HG03103 (cell line): ENCODE results near the gene LRP1B.

Experiments used
- ATAC-seq: cut with Tn5 transposase; IDR thresholded peaks from one replicate; pipeline ENCODE4 v1.9.1; 2021; ENCODE audit warnings: low read depth; ENCODE audit not compliant: unreplicated experiment

Gene LRP1B

DNA sequence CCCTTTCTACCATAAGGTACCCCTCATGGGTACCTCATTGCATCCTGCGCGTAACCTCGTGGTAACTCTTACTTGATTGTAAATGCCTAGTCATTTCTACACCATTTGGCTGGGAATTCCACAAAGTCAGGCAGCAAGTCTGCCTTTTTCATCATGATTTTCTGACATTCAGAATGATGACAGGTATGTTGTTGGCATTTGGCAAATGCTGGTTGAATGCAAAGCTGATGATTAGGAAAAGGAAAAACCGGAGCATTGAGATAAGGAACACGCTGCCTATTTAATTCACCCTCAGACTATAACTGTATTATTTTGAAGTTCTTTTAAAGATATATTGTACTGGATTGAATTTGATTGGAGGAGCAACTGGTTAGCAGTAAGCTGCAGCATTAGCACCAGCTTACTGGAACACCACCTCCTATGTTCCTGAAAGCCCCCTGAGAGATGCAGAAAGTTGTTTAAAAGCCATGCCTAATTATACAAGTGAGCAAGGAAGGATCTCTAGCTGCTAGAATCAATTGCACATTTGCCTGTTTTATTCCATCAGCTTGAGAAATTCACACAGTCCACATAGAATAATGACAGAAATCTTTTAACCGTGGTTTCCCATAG is 520.1 kb downstream of the LRP1B start:
- ATAC-seq, result no peak

- no peak for ATAC-seq
Observed at GRCh38 chr2:141605163-141605562, 525.7 kb downstream of the LRP1B start.

DNA sequence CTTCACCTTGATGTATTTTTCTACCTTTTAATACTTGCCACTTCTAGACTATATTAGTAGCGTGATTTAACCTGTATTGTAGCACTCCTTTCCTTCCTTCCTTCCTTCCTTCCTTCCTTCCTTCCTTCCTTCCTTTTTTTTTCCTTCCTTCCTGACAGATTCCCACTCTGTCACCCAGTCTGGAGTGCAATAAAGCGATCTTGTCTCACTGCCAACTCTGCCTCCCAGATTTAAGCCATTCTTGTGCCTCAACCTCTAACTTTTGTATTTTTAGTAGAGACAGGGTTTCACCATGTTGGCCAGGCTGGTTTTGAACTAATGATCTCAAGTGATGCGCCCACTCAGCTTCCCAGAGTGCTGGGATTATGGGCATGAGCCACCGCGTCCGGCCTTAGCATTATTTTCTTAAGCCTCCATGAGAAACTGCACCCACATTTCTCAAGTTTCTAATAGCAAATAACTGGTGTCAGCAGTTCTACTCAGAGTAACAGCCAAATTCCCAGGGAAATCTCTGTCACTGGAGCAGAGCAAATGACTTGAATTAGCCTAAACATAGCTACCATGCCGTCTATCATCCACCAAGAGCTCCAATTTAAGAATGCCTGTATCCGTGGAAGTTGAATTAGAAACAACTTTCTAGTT is 529.2 kb downstream of the LRP1B start:
- no peak for ATAC-seq

GRCh38 chr2:141599721-141600120 is 531.1 kb downstream of the LRP1B start:
- ATAC-seq, result no peak

- ATAC-seq, result no peak
Observed at GRCh38 chr2:141598982-141599381, 531.8 kb downstream of the LRP1B start.

- no peak for ATAC-seq
Observed at GRCh38 chr2:141595316-141595920, 535.4 kb downstream of the LRP1B start.

DNA sequence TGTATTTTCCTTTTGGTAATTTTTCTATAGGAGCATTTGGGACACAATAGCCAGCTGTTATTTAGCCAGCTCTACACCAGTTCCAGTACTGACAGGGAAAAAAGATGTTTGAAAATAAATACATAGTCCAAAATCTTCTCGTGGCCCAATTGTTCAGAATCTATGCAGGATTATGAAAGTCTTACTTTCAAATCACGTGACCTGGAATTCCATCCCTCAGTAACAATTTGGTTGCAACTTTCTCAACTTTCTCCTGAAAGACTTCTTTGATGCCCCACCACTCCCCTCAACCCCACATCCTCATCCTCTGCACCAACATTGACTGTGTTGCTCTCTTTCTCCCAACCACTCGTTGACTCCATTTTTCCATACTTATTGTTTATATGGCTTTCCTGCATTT is 539.0 kb downstream of the LRP1B start:
- no peak for ATAC-seq

DNA sequence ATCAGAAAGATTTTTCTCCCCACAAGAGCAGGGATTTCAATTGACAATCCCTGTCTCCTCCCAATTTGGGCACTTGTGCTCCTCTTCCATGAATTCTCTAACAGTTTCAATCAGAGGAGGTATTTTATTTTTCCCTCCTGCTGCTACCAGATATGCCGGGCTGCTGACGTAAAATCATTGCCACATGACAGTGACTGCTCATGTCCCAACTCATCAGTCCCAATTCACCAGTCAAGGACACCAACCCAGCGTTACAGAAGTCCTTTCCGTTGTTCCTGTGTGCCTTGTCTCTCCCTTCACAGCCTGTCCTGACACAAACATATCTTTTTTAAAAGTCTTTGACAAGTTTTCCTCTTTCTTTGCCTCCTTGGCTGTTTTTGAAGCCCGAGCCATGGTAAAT is 540.2 kb downstream of the LRP1B start:
- ATAC-seq, result no peak

GRCh38 chr2:141589314-141589713 is 541.5 kb downstream of the LRP1B start:
- ATAC-seq, result no peak

DNA sequence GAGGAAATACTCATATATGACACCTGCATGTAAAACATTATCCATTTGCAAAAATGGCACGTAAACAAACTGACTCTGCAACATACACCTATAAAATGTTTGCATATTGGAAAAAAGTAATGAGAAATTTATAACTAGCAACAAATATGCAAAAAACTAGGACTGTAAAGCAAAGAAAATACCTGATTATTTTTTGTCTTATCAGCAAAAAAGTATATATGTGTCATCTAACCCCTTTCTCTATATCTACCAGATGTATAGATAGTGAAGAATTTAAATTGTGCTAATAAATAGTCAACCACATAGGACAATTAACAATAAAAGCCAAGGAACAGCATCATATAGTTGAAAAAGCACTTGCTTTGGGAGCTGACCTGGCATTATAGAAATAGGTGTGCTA is 543.8 kb downstream of the LRP1B start:
- no peak for ATAC-seq

DNA sequence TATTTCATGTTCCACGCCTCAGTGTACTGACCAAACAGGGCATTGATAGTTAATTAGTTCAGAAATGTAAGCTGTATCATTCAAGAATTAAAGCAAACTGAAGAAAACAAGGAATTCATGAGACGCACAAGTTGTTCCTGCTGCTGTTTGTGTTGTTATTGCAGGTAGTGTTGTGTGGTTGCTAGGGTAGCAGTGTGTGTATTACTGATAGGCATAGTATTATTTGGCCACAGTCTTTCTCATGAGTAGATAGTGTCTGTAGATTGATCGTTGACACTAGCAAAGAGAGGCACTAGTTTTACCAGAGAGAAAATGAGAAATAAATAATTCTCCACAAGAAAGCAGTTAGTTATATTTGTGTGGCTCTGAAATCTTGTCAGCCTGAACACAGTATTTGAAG is 548.6 kb downstream of the LRP1B start:
- ATAC-seq, result no peak

- no peak for ATAC-seq
Observed at GRCh38 chr2:141579071-141579470, 551.7 kb downstream of the LRP1B start.

GRCh38 chr2:141570474-141571131 is 560.2 kb downstream of the LRP1B start:
- ATAC-seq, result no peak

DNA sequence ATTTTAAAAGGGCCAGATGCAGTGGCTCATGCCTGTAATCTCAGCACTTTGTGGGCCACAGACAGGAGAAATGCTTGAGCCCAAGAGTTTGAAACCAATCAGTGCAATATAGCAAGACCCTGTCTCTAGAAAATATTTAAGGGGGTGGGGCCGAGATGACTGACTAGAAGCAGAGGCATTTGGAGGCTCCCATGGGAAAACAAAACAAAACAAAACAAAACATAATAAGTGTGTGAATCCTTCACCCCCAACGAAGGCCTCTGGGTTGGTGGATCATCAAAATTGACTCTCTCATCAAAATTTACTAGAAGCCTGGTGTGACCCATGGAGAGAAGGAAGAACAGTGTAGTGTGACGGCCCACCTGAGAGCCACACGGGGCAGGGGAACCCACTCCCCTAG is 560.9 kb downstream of the LRP1B start:
- no peak for ATAC-seq

GRCh38 chr2:141565597-141565996 is 565.2 kb downstream of the LRP1B start:
- no peak for ATAC-seq

DNA sequence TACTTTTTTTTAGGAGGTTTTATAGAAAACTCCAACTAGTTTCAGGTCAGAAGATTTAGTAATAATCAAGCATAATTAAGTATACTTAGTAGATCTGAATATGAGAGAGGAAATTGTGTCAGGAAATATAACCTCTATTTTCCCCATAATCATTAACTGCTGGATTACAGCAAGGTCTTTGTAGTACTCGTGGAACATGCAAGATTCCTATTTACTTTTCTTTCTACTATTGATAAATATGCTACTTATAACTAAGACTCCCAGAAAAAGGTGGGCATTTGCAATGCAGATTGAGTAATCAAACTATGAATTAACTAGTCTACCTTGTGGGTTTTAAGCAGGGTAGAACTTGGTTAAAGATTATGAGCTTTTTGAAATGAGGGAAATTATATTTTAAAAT is 570.1 kb downstream of the LRP1B start:
- no peak for ATAC-seq

- peak; percentile 57 for ATAC-seq
Observed at GRCh38 chr2:141557329-141558095, 573.3 kb downstream of the LRP1B start.

DNA sequence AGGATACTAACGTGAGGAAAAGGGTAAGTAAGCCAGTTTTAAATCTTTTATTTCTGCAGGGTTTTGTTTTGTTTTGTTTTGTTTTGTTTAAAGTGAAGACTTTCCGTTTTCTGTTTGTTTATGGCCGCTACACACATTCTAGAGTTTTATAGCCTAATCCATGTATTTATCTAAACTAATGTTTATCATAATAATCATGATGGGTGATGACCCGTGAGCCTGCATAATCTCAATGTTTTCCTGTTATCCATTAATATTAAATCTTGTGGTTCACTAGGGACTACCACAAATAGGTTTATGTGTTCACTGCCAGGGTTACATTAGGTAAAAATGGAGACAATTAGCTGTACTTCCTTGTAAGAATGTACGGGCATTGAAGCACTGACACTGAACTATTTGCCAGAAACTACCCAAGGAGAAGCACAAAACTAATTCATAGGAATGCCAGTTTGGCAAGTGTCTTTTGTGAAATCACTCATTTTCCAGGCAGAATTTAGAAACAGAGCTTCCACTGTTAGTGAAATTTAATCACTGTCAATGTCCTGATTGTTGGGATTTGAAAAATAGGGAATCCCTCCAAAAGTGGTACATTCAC is 574.8 kb downstream of the LRP1B start:
- ATAC-seq, result no peak

DNA sequence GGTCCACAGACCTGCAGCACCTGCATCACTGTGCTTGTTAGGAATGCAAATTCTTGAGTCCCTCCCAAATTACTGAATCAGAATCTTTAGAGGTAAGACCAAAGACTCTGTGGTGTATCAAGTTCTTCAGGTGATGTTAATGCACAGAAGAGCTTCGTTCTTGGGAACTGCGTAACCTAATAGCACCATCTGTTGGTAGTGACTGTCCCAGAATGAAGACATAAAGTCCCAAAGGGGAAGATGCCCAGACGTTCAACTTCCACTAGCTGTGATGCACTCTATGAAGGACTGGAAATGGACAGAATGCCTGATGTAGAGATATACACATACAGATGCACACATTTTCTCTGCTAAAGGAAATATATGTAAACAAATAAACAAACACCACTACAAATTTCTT is 576.0 kb downstream of the LRP1B start:
- peak; percentile 90 for ATAC-seq

GRCh38 chr2:141534666-141535362 is 596.0 kb downstream of the LRP1B start:
- ATAC-seq, result peak; percentile 89
